PC-9 (cell line): ENCODE results near the gene DLGAP1. TPM values are rescaled to one million over a fixed set of nuclear protein-coding genes. Genes with fewer than 3 reads are reported as not detected.

Source experiments
- BruUV-seq: library from RNA; stranded (reverse); fragments of 400-500 nt; replicated peaks from 2 replicates; lab custom pipeline; 2021; lab: Mats Ljungman, UMichigan
- CTCF ChIA-PET: fragments of 300-600 bp; sonication (Branson Sonifier 250); formaldehyde crosslinking; loops from one replicate; lab custom pipeline; 2022; ENCODE audit warnings: antibody characterized with exemption; lab: Charles Lee
- POLR2A ChIA-PET: fragments of 300-600 bp; sonication (Branson Sonifier 250); formaldehyde crosslinking; loops from one replicate; lab custom pipeline; 2022; ENCODE audit warnings: antibody characterized with exemption; ENCODE audit not compliant: unreplicated experiment; lab: Charles Lee
- DNase-seq, 2 experiments: peaks; one replicate each; pipeline versions ENCODE4 v3.0.0 to v3.0.0-alpha.2; 2015 to 2022; ENCODE audit warnings: mixed read lengths in 1 of 2
- H2AFZ ChIP-seq: fragments of 200-600 bp; sonication (generic); 2 replicates; pipeline ENCODE4 v1.8.1; 2017; ENCODE audit warnings: antibody characterized with exemption
- H3F3A ChIP-seq: fragments of 200-600 bp; sonication (generic); 2 replicates; pipeline ENCODE4 v1.8.1; 2017; ENCODE audit warnings: antibody characterized with exemption, mild to moderate bottlenecking, low read depth; ENCODE audit not compliant: insufficient read depth
- H3K27ac ChIP-seq: fragments of 200-600 bp; sonication (generic); 2 replicates; pipeline ENCODE4 v1.6.1; 2016; ENCODE audit warnings: mixed run types
- H3K27me3 ChIP-seq: fragments of 200-600 bp; sonication (generic); 2 replicates; pipeline ENCODE4 v1.6.1; 2016; ENCODE audit warnings: low read depth, mixed run types; ENCODE audit not compliant: insufficient read depth
- H3K36me3 ChIP-seq: fragments of 200-600 bp; sonication (generic); 2 replicates; pipeline ENCODE4 v1.6.1; 2016; ENCODE audit warnings: low read depth, mixed run types
- H3K4me1 ChIP-seq: fragments of 200-600 bp; sonication (generic); replicated peaks from 2 replicates; pipeline ENCODE4 v1.6.1; 2016; ENCODE audit warnings: mixed run types; ENCODE audit not compliant: insufficient read depth
- H3K4me2 ChIP-seq: fragments of 200-600 bp; sonication (generic); 2 replicates; pipeline ENCODE4 v1.6.1; 2017; ENCODE audit warnings: mixed run types
- H3K4me3 ChIP-seq: fragments of 200-600 bp; sonication (generic); 2 replicates; pipeline ENCODE4 v1.6.1; 2016; ENCODE audit warnings: mixed run types
- H3K79me2 ChIP-seq: fragments of 200-600 bp; sonication (generic); 2 replicates; pipeline ENCODE4 v1.6.1; 2017; ENCODE audit warnings: low read depth, mixed run types
- H3K9me2 ChIP-seq: fragments of 200-600 bp; sonication (generic); 2 replicates; pipeline ENCODE4 v1.8.1; 2017; ENCODE audit warnings: mild to moderate bottlenecking; ENCODE audit not compliant: insufficient read depth
- H3K9me3 ChIP-seq: fragments of 200-600 bp; sonication (generic); 2 replicates; pipeline ENCODE4 v1.8.1; 2016; ENCODE audit warnings: low read depth; ENCODE audit not compliant: insufficient read depth
- H4K20me1 ChIP-seq: fragments of 200-600 bp; sonication (generic); 2 replicates; pipeline ENCODE4 v1.8.1; 2017; ENCODE audit not compliant: insufficient read depth
- EZH2 ChIP-seq: fragments of 200-600 bp; sonication (generic); IDR thresholded peaks from 2 replicates; pipeline ENCODE4 v1.8.0; 2017; ENCODE audit warnings: antibody characterized with exemption, low read depth
- intact Hi-C: fragments of 100-400 bp; cut with micrococcal nuclease; formaldehyde crosslinking; loops from one replicate; pipeline ENCODE4 v1.10.0; 2022; ENCODE audit not compliant: unreplicated experiment
- total RNA-seq: library from RNA; stranded (reverse); gene quantifications from 2 replicates; pipeline ENCODE4 v1.2.3, GENCODE V29; 2021
- TF ChIP-seq, protein P1 (sequence below): fragments of 200-600 bp; sonication (generic); conservative IDR thresholded peaks from 2 replicates; pipeline ENCODE4 v1.6.1; 2017; ENCODE audit warnings: mixed run types, antibody characterized with exemption, mild to moderate bottlenecking, moderate library complexity

DLGAP1 gene
- total RNA-seq, 1 experiment from 2014 or later = not detected

GRCh38 chr18:3901811-3902210 lies 553.3 kb downstream of the DLGAP1 start:
- intact Hi-C loops = no loop called here
- no peaks in the 10 kb centered on the region for H3K4me1 ChIP-seq
- ChIA-PET CTCF (no interaction called here), POLR2A (no interaction called here)
- no peaks in the 10 kb centered on the region for H3K9me2 ChIP-seq
- no peaks in the 10 kb centered on the region for H4K20me1 ChIP-seq
- no peaks in the 10 kb centered on the region for H3K9me3 ChIP-seq
- no peak overlapping the region for H3K27ac ChIP-seq
- no peaks in the 10 kb centered on the region for H3K79me2 ChIP-seq
- H3K36me3 ChIP-seq = no peaks in the 10 kb centered on the region
- H3F3A ChIP-seq = no peaks in the 10 kb centered on the region
- no peak overlapping the region for H2AFZ ChIP-seq
- DNase-seq = no peak
- BruUV-seq = no TSS peak
- TF ChIP-seq, protein P1, sequence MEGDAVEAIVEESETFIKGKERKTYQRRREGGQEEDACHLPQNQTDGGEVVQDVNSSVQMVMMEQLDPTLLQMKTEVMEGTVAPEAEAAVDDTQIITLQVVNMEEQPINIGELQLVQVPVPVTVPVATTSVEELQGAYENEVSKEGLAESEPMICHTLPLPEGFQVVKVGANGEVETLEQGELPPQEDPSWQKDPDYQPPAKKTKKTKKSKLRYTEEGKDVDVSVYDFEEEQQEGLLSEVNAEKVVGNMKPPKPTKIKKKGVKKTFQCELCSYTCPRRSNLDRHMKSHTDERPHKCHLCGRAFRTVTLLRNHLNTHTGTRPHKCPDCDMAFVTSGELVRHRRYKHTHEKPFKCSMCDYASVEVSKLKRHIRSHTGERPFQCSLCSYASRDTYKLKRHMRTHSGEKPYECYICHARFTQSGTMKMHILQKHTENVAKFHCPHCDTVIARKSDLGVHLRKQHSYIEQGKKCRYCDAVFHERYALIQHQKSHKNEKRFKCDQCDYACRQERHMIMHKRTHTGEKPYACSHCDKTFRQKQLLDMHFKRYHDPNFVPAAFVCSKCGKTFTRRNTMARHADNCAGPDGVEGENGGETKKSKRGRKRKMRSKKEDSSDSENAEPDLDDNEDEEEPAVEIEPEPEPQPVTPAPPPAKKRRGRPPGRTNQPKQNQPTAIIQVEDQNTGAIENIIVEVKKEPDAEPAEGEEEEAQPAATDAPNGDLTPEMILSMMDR = no peak
- TF ChIP-seq EZH2 = no peak
- H3K4me3 ChIP-seq = no peak overlapping the region
- no peak overlapping the region for H3K4me2 ChIP-seq
- H3K27me3 ChIP-seq = peaks cover 22% of the 10 kb centered on the region; the same call in 1 of the 2 replicates

- no peaks in the 10 kb centered on the region for H3K9me2 ChIP-seq
- TF ChIP-seq, protein P1 = no peak
- TF ChIP-seq EZH2 = no peak
- no peaks in the 10 kb centered on the region for H3F3A ChIP-seq
- ChIA-PET POLR2A (no interaction called here), CTCF (no interaction called here)
- H3K79me2 ChIP-seq = no peaks in the 10 kb centered on the region
- intact Hi-C loops = no loop called here
- H4K20me1 ChIP-seq = no peaks in the 10 kb centered on the region
- peaks cover 22% of the 10 kb centered on the region; the same call in 1 of the 2 replicates for H3K27me3 ChIP-seq
- H3K9me3 ChIP-seq = no peaks in the 10 kb centered on the region
- no peak overlapping the region for H2AFZ ChIP-seq
- H3K4me3 ChIP-seq = no peak overlapping the region
- no peak overlapping the region for H3K27ac ChIP-seq
- DNase-seq = no peak
- H3K4me2 ChIP-seq = no peak overlapping the region
- no TSS peak for BruUV-seq
- H3K4me1 ChIP-seq = no peaks in the 10 kb centered on the region
- H3K36me3 ChIP-seq = no peaks in the 10 kb centered on the region
These were observed 554.1 kb downstream of the DLGAP1 start for GRCh38 chr18:3901042-3901441.

DNA sequence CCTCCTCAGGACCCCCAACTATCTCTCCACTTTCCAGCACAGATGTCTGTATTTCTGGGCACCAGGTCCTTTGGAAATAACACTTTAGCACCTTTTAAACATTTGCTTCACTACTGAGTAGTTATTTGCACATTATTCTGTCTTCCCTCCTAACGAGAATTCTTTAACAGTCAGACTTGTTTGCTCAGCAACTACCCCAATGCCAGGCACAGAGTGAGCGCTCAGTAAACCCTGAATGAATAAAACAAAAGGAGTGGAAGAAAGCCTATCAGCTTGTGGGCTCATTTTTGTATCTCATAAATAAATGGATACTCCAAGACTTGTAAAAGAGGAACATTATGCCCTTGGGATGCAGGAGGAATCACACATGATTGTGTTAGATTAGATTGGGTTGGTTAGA lies 554.8 kb downstream of the DLGAP1 start:
- Histone ChIP-seq H3K4me1 (no peaks in the 10 kb centered on the region), H4K20me1 (no peaks in the 10 kb centered on the region), H3K27me3 (peaks cover 22% of the 10 kb centered on the region; the same call in 1 of the 2 replicates), H3F3A (no peaks in the 10 kb centered on the region), H3K36me3 (no peaks in the 10 kb centered on the region), H3K79me2 (no peaks in the 10 kb centered on the region), H2AFZ (no peak overlapping the region), H3K27ac (no peak overlapping the region), H3K9me2 (no peaks in the 10 kb centered on the region), H3K4me2 (no peak overlapping the region), H3K9me3 (no peaks in the 10 kb centered on the region), H3K4me3 (no peak overlapping the region)
- no peak for DNase-seq
- BruUV-seq = no TSS peak
- intact Hi-C loops = no loop called here
- ChIA-PET CTCF (no interaction called here), POLR2A (no interaction called here)
- TF ChIP-seq, protein P1 = no peak
- TF ChIP-seq EZH2 = no peak
